H9 (cell line): Measurements from ENCODE around the gene SPEM3. TPM values are rescaled to one million over a fixed set of nuclear protein-coding genes. Genes with fewer than 3 reads are reported as not detected.

Experiments used
- DNase-seq: peaks from one replicate; pipeline ENCODE4 v3.0.0-alpha.2; 2017
- H2AFZ ChIP-seq: one replicate; pipeline ENCODE4 v1.6.1; 2013; ENCODE audit warnings: mild to moderate bottlenecking, low read length, control low read depth, moderate library complexity
- H2AK5ac ChIP-seq: 2 replicates; pipeline ENCODE4 v1.6.1; 2013; ENCODE audit warnings: low read length, control low read depth, mixed read lengths; ENCODE audit not compliant: insufficient read length
- H2BK120ac ChIP-seq: one replicate; pipeline ENCODE4 v1.6.1; 2013; ENCODE audit warnings: low read depth, mild to moderate bottlenecking, low read length, control low read depth, inconsistent platforms; ENCODE audit not compliant: poor library complexity, severe bottlenecking
- H2BK12ac ChIP-seq: 2 replicates; pipeline ENCODE4 v1.6.1; 2013; ENCODE audit warnings: low read length, control low read depth, mixed read lengths, low read depth; ENCODE audit not compliant: insufficient read length
- H2BK15ac ChIP-seq: 2 replicates; pipeline ENCODE4 v1.6.1; 2013; ENCODE audit warnings: low read depth, low read length, control low read depth
- H2BK20ac ChIP-seq: one replicate; pipeline ENCODE4 v1.6.1; 2013; ENCODE audit warnings: low read depth, mild to moderate bottlenecking, low read length, control low read depth, inconsistent platforms; ENCODE audit not compliant: poor library complexity, severe bottlenecking
- H2BK5ac ChIP-seq: 2 replicates; pipeline ENCODE4 v1.6.1; 2013; ENCODE audit warnings: low read length, control low read depth, mixed read lengths; ENCODE audit not compliant: insufficient read length
- H3K14ac ChIP-seq: 2 replicates; pipeline ENCODE4 v1.6.1; 2013; ENCODE audit warnings: low read length, control low read depth; ENCODE audit not compliant: insufficient read depth
- H3K18ac ChIP-seq: 2 replicates; pipeline ENCODE4 v1.6.1; 2013; ENCODE audit warnings: low read depth, mild to moderate bottlenecking, mixed read lengths, low read length, control low read depth; ENCODE audit not compliant: insufficient read length
- H3K23ac ChIP-seq: 2 replicates; pipeline ENCODE4 v1.6.1; 2013; ENCODE audit warnings: low read length, control low read depth, mixed read lengths, low read depth; ENCODE audit not compliant: insufficient read length
- H3K23me2 ChIP-seq: 2 replicates; pipeline ENCODE4 v1.6.1; 2013; ENCODE audit warnings: low read depth, mild to moderate bottlenecking, mixed read lengths, low read length, control low read depth; ENCODE audit not compliant: insufficient read length, poor library complexity, severe bottlenecking
- H3K27ac ChIP-seq: 2 replicates; pipeline ENCODE4 v1.5.1; 2013; ENCODE audit warnings: low read length, control low read depth, mixed read lengths, low read depth; ENCODE audit not compliant: insufficient read length
- H3K27me3 ChIP-seq: 2 replicates; pipeline ENCODE4 v1.6.1; 2013; ENCODE audit warnings: low read length, control low read depth, inconsistent platforms; ENCODE audit not compliant: insufficient read depth
- H3K4ac ChIP-seq: 2 replicates; pipeline ENCODE4 v1.6.1; 2013; ENCODE audit warnings: low read depth, mild to moderate bottlenecking, control low read depth, inconsistent platforms, low read length, moderate library complexity
- H3K4me1 ChIP-seq: 2 replicates; pipeline ENCODE4 v1.6.1; 2013; ENCODE audit warnings: low read length, control low read depth, inconsistent platforms; ENCODE audit not compliant: insufficient read depth
- H3K4me2 ChIP-seq: 2 replicates; pipeline ENCODE4 v1.6.1; 2013; ENCODE audit warnings: low read length, control low read depth, mixed read lengths; ENCODE audit not compliant: insufficient read length, insufficient read depth
- H3K56ac ChIP-seq: 2 replicates; pipeline ENCODE4 v1.6.1; 2013; ENCODE audit warnings: low read depth, mild to moderate bottlenecking, mixed read lengths, low read length, control low read depth; ENCODE audit not compliant: insufficient read length
- H3K79me1 ChIP-seq: 2 replicates; pipeline ENCODE4 v1.6.1; 2013; ENCODE audit warnings: low read depth, mild to moderate bottlenecking, moderate library complexity, low read length, control low read depth, inconsistent platforms; ENCODE audit not compliant: insufficient read depth, poor library complexity, severe bottlenecking
- H3K79me2 ChIP-seq: 2 replicates; pipeline ENCODE4 v1.6.1; 2013; ENCODE audit warnings: low read length, control low read depth, inconsistent platforms; ENCODE audit not compliant: insufficient read depth
- H3K9ac ChIP-seq: 2 replicates; pipeline ENCODE4 v1.6.1; 2013; ENCODE audit warnings: low read length, control low read depth, mixed read lengths; ENCODE audit not compliant: insufficient read length; ENCODE audit errors: extremely low read depth
- H3K9me3 ChIP-seq: one replicate; pipeline ENCODE4 v1.6.1; 2013; ENCODE audit warnings: low read depth, low read length, inconsistent platforms; ENCODE audit not compliant: control insufficient read depth
- H3T11ph ChIP-seq: one replicate; pipeline ENCODE4 v1.6.1; 2013; ENCODE audit warnings: mild to moderate bottlenecking, low read length, control low read depth, inconsistent platforms
- H4K20me1 ChIP-seq: one replicate; pipeline ENCODE4 v1.6.1; 2013; ENCODE audit not compliant: control insufficient read depth, insufficient read length, insufficient read depth
- H4K5ac ChIP-seq: 2 replicates; pipeline ENCODE4 v1.6.1; 2013; ENCODE audit warnings: low read depth, mild to moderate bottlenecking, mixed read lengths, low read length, control low read depth; ENCODE audit not compliant: insufficient read length
- H4K8ac ChIP-seq: replicated peaks from 2 replicates; pipeline ENCODE4 v1.6.1; 2013; ENCODE audit warnings: low read length, control low read depth, mixed read lengths, low read depth; ENCODE audit not compliant: insufficient read length
- H4K91ac ChIP-seq: 2 replicates; pipeline ENCODE4 v1.6.1; 2013; ENCODE audit warnings: low read depth, mild to moderate bottlenecking, moderate library complexity, mixed read lengths, low read length, control low read depth; ENCODE audit not compliant: insufficient read length
- H3K27ac Mint-ChIP-seq, 3 experiments: 2 replicates in 2 of 3; 3 replicates in 1 of 3; pipeline ENCODE4 v1.8.0; 2020 to 2021; ENCODE audit warnings: mixed read lengths in 3 of 3, mild to moderate bottlenecking in 1 of 3, moderate library complexity in 1 of 3
- H3K27me3 Mint-ChIP-seq: 2 replicates; pipeline ENCODE4 v1.8.0; 2021; ENCODE audit warnings: low read depth, mild to moderate bottlenecking, moderate library complexity, mixed read lengths
- H3K36me3 Mint-ChIP-seq, 3 experiments: 2 replicates in 2 of 3; 3 replicates in 1 of 3; pipeline ENCODE4 v1.8.0; 2020 to 2021; ENCODE audit warnings: low read depth in 3 of 3, mixed read lengths in 3 of 3; ENCODE audit not compliant: insufficient read depth in 1 of 3
- H3K4me1 Mint-ChIP-seq, 2 experiments: 2 replicates each; pipeline ENCODE4 v1.8.0; 2020; ENCODE audit warnings: mixed read lengths in 2 of 2
- H3K4me3 Mint-ChIP-seq, 2 experiments: 2 replicates in 1 of 2; 3 replicates in 1 of 2; pipeline ENCODE4 v1.8.0; 2020 to 2021; ENCODE audit warnings: mild to moderate bottlenecking in 2 of 2, mixed read lengths in 2 of 2, moderate library complexity in 1 of 2
- H3K9me3 Mint-ChIP-seq, 2 experiments: 2 replicates in 1 of 2; 3 replicates in 1 of 2; pipeline ENCODE4 v1.8.0; 2020; ENCODE audit warnings: mild to moderate bottlenecking in 2 of 2, mixed read lengths in 2 of 2, moderate library complexity in 1 of 2
- WGBS: extraction: QIAGEN DNeasy Blood & Tissue Kit; methylation state at CpG from one replicate; pipeline ENCODE4 v1.1.7; 2013; ENCODE audit warnings: missing lambda C conversion rate, low lambda C conversion rate, mixed read lengths; ENCODE audit not compliant: insufficient read length; ENCODE audit errors: extremely low coverage; 5-methylcytosine and 5-hydroxymethylcytosine counted together
- total RNA-seq: library from RNA; stranded (reverse); gene quantifications from 2 replicates; pipeline ENCODE4 v1.2.1, GENCODE V29; 2021
- TF ChIP-seq, protein P1 (sequence below): fragments of 200-600 bp; sonication (generic); conservative IDR thresholded peaks from 3 replicates; pipeline ENCODE4 v1.8.0; 2021; ENCODE audit warnings: antibody characterized with exemption, mild to moderate bottlenecking

Gene SPEM3
- total RNA-seq, 1 experiment from 2014 or later, result not detected

DNA sequence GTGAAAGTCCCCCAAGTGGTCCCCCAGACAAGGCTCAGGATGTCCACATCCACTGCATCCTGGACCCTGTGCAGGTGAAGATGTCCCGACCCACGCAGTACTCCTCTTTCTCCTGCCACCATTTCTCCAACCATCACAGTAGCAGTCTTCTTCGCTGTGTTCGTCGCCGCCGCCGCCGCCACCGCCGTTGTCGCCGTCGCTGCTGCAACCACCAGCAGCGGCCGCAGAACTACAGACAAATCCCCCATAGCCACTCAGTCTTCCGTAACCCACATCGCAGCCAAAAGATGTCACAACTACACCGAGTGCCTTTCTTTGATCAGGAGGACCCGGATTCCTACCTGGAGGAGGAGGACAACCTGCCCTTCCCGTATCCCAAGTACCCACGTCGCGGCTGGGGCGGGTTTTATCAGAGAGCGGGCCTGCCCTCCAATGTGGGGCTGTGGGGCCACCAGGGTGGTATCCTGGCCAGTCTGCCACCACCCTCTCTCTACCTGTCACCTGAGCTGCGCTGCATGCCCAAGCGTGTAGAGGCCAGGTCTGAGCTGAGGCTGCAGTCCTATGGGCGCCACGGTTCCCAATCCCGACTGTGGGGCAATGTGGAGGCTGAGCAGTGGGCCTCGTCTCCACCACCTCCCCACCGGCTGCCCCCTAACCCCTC is 2.3 kb upstream of the SPEM3 start:
- H2BK5ac ChIP-seq, result no peak overlapping the region
- H3K4ac ChIP-seq, result no peak overlapping the region
- no peaks in the 10 kb centered on the region for H3K36me3 Mint-ChIP-seq
- H3K27ac ChIP-seq, result no peak overlapping the region
- no peak overlapping the region for H2BK15ac ChIP-seq
- H3K23me2 ChIP-seq, result no peaks in the 10 kb centered on the region
- no peak overlapping the region for H4K91ac ChIP-seq
- H3K4me3 Mint-ChIP-seq, result no peak overlapping the region
- H4K8ac ChIP-seq, result no peak overlapping the region
- no peaks in the 10 kb centered on the region; a peak in 1 of 5 replicates for H3K9me3 Mint-ChIP-seq
- H3K79me1 ChIP-seq, result no peaks in the 10 kb centered on the region
- peaks cover 13% of the 10 kb centered on the region for H3K27me3 Mint-ChIP-seq
- H3K18ac ChIP-seq, result no peak overlapping the region
- H3K4me1 ChIP-seq, result no peaks in the 10 kb centered on the region
- H4K5ac ChIP-seq, result no peak overlapping the region
- no peaks in the 10 kb centered on the region for H3K4me1 Mint-ChIP-seq
- no peak for DNase-seq
- no peak overlapping the region for H3K4me2 ChIP-seq
- no peak overlapping the region for H2BK120ac ChIP-seq
- H3K9me3 ChIP-seq, result no peaks in the 10 kb centered on the region
- H3K56ac ChIP-seq, result no peak overlapping the region
- no peak overlapping the region for H2AK5ac ChIP-seq
- no peak overlapping the region for H3T11ph ChIP-seq
- no peak overlapping the region for H2BK20ac ChIP-seq
- no peaks in the 10 kb centered on the region; the same call in 1 of the 2 replicates for H3K27me3 ChIP-seq
- H3K27ac Mint-ChIP-seq, result no peak overlapping the region; a peak in 1 of 7 replicates
- WGBS, result no CpG with 5 or more reads among the region's 33 CpGs
- no peak overlapping the region for H3K23ac ChIP-seq
- H3K9ac ChIP-seq, result no peak overlapping the region
- no peaks in the 10 kb centered on the region for H4K20me1 ChIP-seq
- TF ChIP-seq, protein P1, sequence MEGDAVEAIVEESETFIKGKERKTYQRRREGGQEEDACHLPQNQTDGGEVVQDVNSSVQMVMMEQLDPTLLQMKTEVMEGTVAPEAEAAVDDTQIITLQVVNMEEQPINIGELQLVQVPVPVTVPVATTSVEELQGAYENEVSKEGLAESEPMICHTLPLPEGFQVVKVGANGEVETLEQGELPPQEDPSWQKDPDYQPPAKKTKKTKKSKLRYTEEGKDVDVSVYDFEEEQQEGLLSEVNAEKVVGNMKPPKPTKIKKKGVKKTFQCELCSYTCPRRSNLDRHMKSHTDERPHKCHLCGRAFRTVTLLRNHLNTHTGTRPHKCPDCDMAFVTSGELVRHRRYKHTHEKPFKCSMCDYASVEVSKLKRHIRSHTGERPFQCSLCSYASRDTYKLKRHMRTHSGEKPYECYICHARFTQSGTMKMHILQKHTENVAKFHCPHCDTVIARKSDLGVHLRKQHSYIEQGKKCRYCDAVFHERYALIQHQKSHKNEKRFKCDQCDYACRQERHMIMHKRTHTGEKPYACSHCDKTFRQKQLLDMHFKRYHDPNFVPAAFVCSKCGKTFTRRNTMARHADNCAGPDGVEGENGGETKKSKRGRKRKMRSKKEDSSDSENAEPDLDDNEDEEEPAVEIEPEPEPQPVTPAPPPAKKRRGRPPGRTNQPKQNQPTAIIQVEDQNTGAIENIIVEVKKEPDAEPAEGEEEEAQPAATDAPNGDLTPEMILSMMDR, result no peak
- H2BK12ac ChIP-seq, result no peak overlapping the region
- H2AFZ ChIP-seq, result no peak overlapping the region
- H3K79me2 ChIP-seq, result no peaks in the 10 kb centered on the region
- no peak overlapping the region for H3K14ac ChIP-seq
